Aorta (tissue), 5 donors: Measurements from ENCODE around the gene ARID3A. TPM values are rescaled to one million over a fixed set of nuclear protein-coding genes. Genes with fewer than 3 reads are reported as not detected.
A peak's percentile ranks its signal among the peaks of the same experiment; 100 is the strongest.

Experiments
- ATAC-seq: fragments of 200-7000 bp; cut with Tn5 transposase; one replicate; pipeline ENCODE4 v1.9.1; 2022; ENCODE audit warnings: moderate library complexity; ENCODE audit not compliant: low FRiP score
- DNase-seq, 2 donors: peaks; one replicate each; pipeline ENCODE4 v3.0.0-alpha.2; 2020
- H3K27ac ChIP-seq, 2 donors: one replicate each; pipeline ENCODE4 v1.5.1; 2013; ENCODE audit warnings: low read length in 2 of 2, mild to moderate bottlenecking in 2 of 2, moderate library complexity in 2 of 2, control low read depth in 1 of 2, inconsistent platforms in 1 of 2, low read depth in 1 of 2
- H3K27me3 ChIP-seq, 2 donors: one replicate each; pipeline ENCODE4 v1.6.1; 2013; ENCODE audit warnings: control low read depth in 1 of 2, low read length in 1 of 2, mild to moderate bottlenecking in 1 of 2, moderate library complexity in 1 of 2; ENCODE audit not compliant: insufficient read depth in 2 of 2, control insufficient read depth in 1 of 2
- H3K36me3 ChIP-seq, 2 donors: one replicate each; pipeline ENCODE4 v1.6.1; 2013; ENCODE audit warnings: control low read depth in 1 of 2, low read length in 1 of 2, mild to moderate bottlenecking in 1 of 2; ENCODE audit not compliant: insufficient read depth in 2 of 2, control insufficient read depth in 1 of 2
- H3K4me1 ChIP-seq, 2 donors: one replicate each; pipeline ENCODE4 v1.6.1; 2013; ENCODE audit warnings: low read length in 2 of 2, control low read depth in 1 of 2, mild to moderate bottlenecking in 1 of 2, moderate library complexity in 1 of 2; ENCODE audit not compliant: insufficient read depth in 2 of 2, control insufficient read depth in 1 of 2
- H3K4me3 ChIP-seq, 2 donors: one replicate each; pipeline ENCODE4 v1.5.1; 2013; ENCODE audit warnings: low read length in 2 of 2, control low read depth in 1 of 2, mild to moderate bottlenecking in 1 of 2
- H3K9me3 ChIP-seq: one replicate; pipeline ENCODE4 v1.6.1; 2013; ENCODE audit warnings: mild to moderate bottlenecking, low read length; ENCODE audit not compliant: control insufficient read depth
- WGBS, 2 donors: extraction: QIAGEN DNeasy Blood & Tissue Kit; methylation state at CpG; one replicate each; pipeline ENCODE4 v1.1.7; 2013; 5-methylcytosine and 5-hydroxymethylcytosine counted together
- intact Hi-C, 2 donors: fragments of 100-400 bp; cut with DNase I; formaldehyde crosslinking; loops; one replicate each; pipeline versions ENCODE4 v1.14.2 to v1.15.0; 2022
- polyA plus RNA-seq, 2 donors: library from polyadenylated mRNA; stranded (reverse); fragments of 200-250 nt; gene quantifications; one replicate each; pipeline ENCODE4 v1.2.3, GENCODE V29; 2013
- total RNA-seq, 2 donors: library from RNA; stranded (reverse); fragmentation: NEBNext Ultra II Directional; extraction: Animal tissue kit (Norgen Biotek cat#: 25700); gene quantifications; one replicate each; pipeline ENCODE4 v1.2.1, GENCODE V29; 2021
- donor health status: healthy with polysubstance abuse.
- donor health status: Bipolar disorder and iron deficiency.
- donor health status: DM: no; HTN: no; CAD: no.
- donor health status: DM: no; HTN: no; CAD: no.
- donor health status: DM: yes; HTN: yes; CAD: no.

Gene ARID3A
- total and polyA plus RNA-seq, 4 donors = 0.97 to 13.8 (median 5.3) TPM

- Histone ChIP-seq H3K27ac (no peak overlapping the region), H3K27me3 (no peaks in the 10 kb centered on the region), H3K9me3 (no peaks in the 10 kb centered on the region), H3K4me3 (no peak overlapping the region), H3K36me3 (no peaks in the 10 kb centered on the region), H3K4me1 (no peaks in the 10 kb centered on the region)
- DNase-seq (no peak), ATAC-seq (no peak)
- WGBS, 2 donors = 4 to 5% methylated on average over 11 to 12 of the region's 12 CpGs
- intact Hi-C loops = loop anchor here in 1 of 2 donors (5.0 kb wide), 1 partner anchor 56 kb away; no protein-coding TSS in a partner anchor
These were observed 7.7 kb upstream of the ARID3A start for GRCh38 chr19:918152-918437.

- Histone ChIP-seq H3K36me3 (no peaks in the 10 kb centered on the region), H3K4me3 (no peak overlapping the region), H3K4me1 (no peaks in the 10 kb centered on the region), H3K27me3 (no peaks in the 10 kb centered on the region), H3K27ac (no peak overlapping the region), H3K9me3 (no peaks in the 10 kb centered on the region)
- ATAC-seq (no peak), DNase-seq (peak in 1 of 2 donors; percentile 70)
- intact Hi-C loops = loop anchor here in 1 of 2 donors (5.0 kb wide), 1 partner anchor 56 kb away; no protein-coding TSS in a partner anchor
- WGBS, 2 donors = 2% methylated on average over 29 to 58 of the region's 58 CpGs
These were observed 7.2 kb upstream of the ARID3A start for GRCh38 chr19:918481-919198.

GRCh38 chr19:919199-920050 lies 6.4 kb upstream of the ARID3A start:
- peak in 1 of 2 donors; percentile 77 for DNase-seq
- 2 to 3% methylated on average over 67 to 68 of the region's 68 CpGs for WGBS, 2 donors
- no peak for ATAC-seq
- Histone ChIP-seq H3K4me3 (no peak overlapping the region), H3K36me3 (no peaks in the 10 kb centered on the region), H3K4me1 (no peaks in the 10 kb centered on the region), H3K27me3 (no peaks in the 10 kb centered on the region), H3K27ac (no peak overlapping the region), H3K9me3 (no peaks in the 10 kb centered on the region)
- intact Hi-C loops = loop anchor here (2.0 to 10.0 kb wide), 7 partner anchors 57 to 273 kb away; partner anchors contain the start of gene RNF126 (in 1 of the 2)

- no peak overlapping the region for H3K27ac ChIP-seq
These were observed 5.6 kb upstream of the ARID3A start for GRCh38 chr19:920051-920864.

GRCh38 chr19:924553-925086 lies 1.2 kb upstream of the ARID3A start:
- Histone ChIP-seq H3K27ac (no peak overlapping the region), H3K4me1 (no peaks in the 10 kb centered on the region), H3K4me3 (peak overlapping the region; percentile 77 to 90), H3K36me3 (no peaks in the 10 kb centered on the region), H3K27me3 (no peaks in the 10 kb centered on the region), H3K9me3 (no peaks in the 10 kb centered on the region)
- intact Hi-C loops = loop anchor here (5.0 to 10.0 kb wide), 4 partner anchors 152 to 268 kb away; partner anchors contain the start of gene RNF126 (in 1 of the 2)
- DNase-seq (peak; percentile 43 to 70), ATAC-seq (no peak)
- WGBS, 2 donors = 20% methylated on average over 30 to 31 of the region's 31 CpGs

More at GRCh38 chr19:920051-920864, 5.6 kb upstream of the ARID3A start:
- DNase-seq (peak in 1 of 2 donors; percentile 79), ATAC-seq (no peak)
- Histone ChIP-seq H3K36me3 (no peaks in the 10 kb centered on the region), H3K4me1 (no peaks in the 10 kb centered on the region), H3K9me3 (no peaks in the 10 kb centered on the region), H3K4me3 (no peak overlapping the region), H3K27me3 (no peaks in the 10 kb centered on the region)
- 1% methylated on average over 65 to 84 of the region's 84 CpGs for WGBS, 2 donors
- intact Hi-C loops = loop anchor here (2.0 to 10.0 kb wide), 6 partner anchors 59 to 272 kb away; partner anchors contain the start of gene RNF126 (in 1 of the 2)

- Histone ChIP-seq H3K4me1 (no peaks in the 10 kb centered on the region), H3K27ac (no peak overlapping the region), H3K4me3 (peak overlapping the region; percentile 77 to 90), H3K9me3 (no peaks in the 10 kb centered on the region), H3K27me3 (no peaks in the 10 kb centered on the region), H3K36me3 (no peaks in the 10 kb centered on the region)
- intact Hi-C loops = loop anchor here in 1 of 2 donors (10.0 kb wide), 1 partner anchor 260 kb away; the partner anchor contains the start of gene RNF126
- 1% methylated on average over 39 of the region's 39 CpGs for WGBS, 2 donors
- peak; percentile 69 for ATAC-seq
- peak; percentile 72 to 85 for DNase-seq
These were observed 729 bp upstream of the ARID3A start for GRCh38 chr19:925087-925525.

- Histone ChIP-seq H3K4me3 (peak overlapping the region; percentile 77 to 90), H3K27ac (no peak overlapping the region), H3K9me3 (no peaks in the 10 kb centered on the region), H3K36me3 (no peaks in the 10 kb centered on the region), H3K4me1 (no peaks in the 10 kb centered on the region), H3K27me3 (no peaks in the 10 kb centered on the region)
- no peak for ATAC-seq
- no peak for DNase-seq
- WGBS, 2 donors = 0% methylated on average over 14 to 21 of the region's 21 CpGs
- intact Hi-C loops = loop anchor here in 1 of 2 donors (10.0 kb wide), 1 partner anchor 261 kb away; the partner anchor contains the start of gene RNF126
These were observed 421 bp downstream of the ARID3A start for GRCh38 chr19:926323-926588.
